Astrocyte (in vitro differentiated cells and primary cell): ENCODE measurements around the gene RPS6KA2. TPM values are rescaled to one million over a fixed set of nuclear protein-coding genes. Genes with fewer than 3 reads are reported as not detected.

ENCODE experiments used
- DNase-seq: peaks from one replicate; pipeline ENCODE4 v3.0.0-alpha.2; 2010; ENCODE audit warnings: low read depth
- FAIRE-seq: peaks from 2 replicates; lab custom pipeline; 2011; peaks lifted over from hg19 to GRCh38; lab: Jason Lieb, UNC
- H2AFZ ChIP-seq: 2 replicates; pipeline ENCODE4 v1.6.0; 2012; ENCODE audit warnings: low read depth, low read length, inconsistent platforms
- H3K27ac ChIP-seq: 2 replicates; pipeline ENCODE4 v1.5.1; 2011; ENCODE audit warnings: low read depth, low read length, inconsistent platforms
- H3K27me3 ChIP-seq: 2 replicates; pipeline ENCODE4 v1.6.0; 2011; ENCODE audit warnings: low read length, inconsistent platforms; ENCODE audit not compliant: insufficient read depth
- H3K36me3 ChIP-seq: 2 replicates; pipeline ENCODE4 v1.5.1; 2011; ENCODE audit warnings: low read length, inconsistent platforms; ENCODE audit not compliant: insufficient read depth
- H3K4me1 ChIP-seq: 2 replicates; pipeline ENCODE4 v1.5.1; 2011; ENCODE audit warnings: low read length, inconsistent platforms; ENCODE audit not compliant: insufficient read depth
- H3K4me2 ChIP-seq: 2 replicates; pipeline ENCODE4 v1.6.0; 2012; ENCODE audit warnings: low read length, inconsistent platforms
- H3K4me3 ChIP-seq: 2 replicates; pipeline ENCODE4 v1.5.1; 2011; ENCODE audit warnings: low read depth, mild to moderate bottlenecking, low read length, inconsistent platforms; ENCODE audit not compliant: insufficient read depth
- H3K79me2 ChIP-seq: 2 replicates; pipeline ENCODE4 v1.6.0; 2012; ENCODE audit warnings: mild to moderate bottlenecking, low read length, inconsistent platforms; ENCODE audit not compliant: insufficient read depth
- H3K9ac ChIP-seq: 2 replicates; pipeline ENCODE4 v1.6.0; 2012; ENCODE audit warnings: mild to moderate bottlenecking, low read length, inconsistent platforms
- H3K9me3 ChIP-seq: 2 replicates; pipeline ENCODE4 v1.5.1; 2012; ENCODE audit warnings: low read depth, mild to moderate bottlenecking, low read length, inconsistent platforms; ENCODE audit not compliant: insufficient read depth
- H4K20me1 ChIP-seq: 2 replicates; pipeline ENCODE4 v1.6.0; 2012; ENCODE audit warnings: low read length, inconsistent platforms; ENCODE audit not compliant: insufficient read depth
- H3K27ac Mint-ChIP-seq: one replicate; pipeline ENCODE4 v1.8.0; 2021; ENCODE audit warnings: mild to moderate bottlenecking, mixed read lengths; ENCODE audit not compliant: unreplicated experiment
- H3K27me3 Mint-ChIP-seq: one replicate; pipeline ENCODE4 v1.8.0; 2021; ENCODE audit warnings: low read depth, mixed read lengths; ENCODE audit not compliant: unreplicated experiment
- H3K36me3 Mint-ChIP-seq: one replicate; pipeline ENCODE4 v1.8.0; 2021; ENCODE audit warnings: low read depth, mixed read lengths; ENCODE audit not compliant: unreplicated experiment
- H3K4me1 Mint-ChIP-seq: one replicate; pipeline ENCODE4 v1.8.0; 2021; ENCODE audit warnings: low read depth, mixed read lengths; ENCODE audit not compliant: unreplicated experiment
- H3K4me3 Mint-ChIP-seq: one replicate; pipeline ENCODE4 v1.8.0; 2021; ENCODE audit warnings: mild to moderate bottlenecking, moderate library complexity, mixed read lengths; ENCODE audit not compliant: unreplicated experiment
- H3K9me3 Mint-ChIP-seq: one replicate; pipeline ENCODE4 v1.8.0; 2021; ENCODE audit warnings: mild to moderate bottlenecking, mixed read lengths; ENCODE audit not compliant: unreplicated experiment
- EZH2 ChIP-seq: IDR thresholded peaks from 2 replicates; pipeline ENCODE4 v1.6.1; 2012; ENCODE audit warnings: mild to moderate bottlenecking, low read length, inconsistent platforms; ENCODE audit not compliant: insufficient read depth
- total RNA-seq: library from RNA; stranded (reverse); gene quantifications from 2 replicates; pipeline ENCODE4 v1.2.1, GENCODE V29; 2021
- TF ChIP-seq, protein P1 (sequence below): IDR thresholded peaks from 2 replicates; pipeline ENCODE4 v1.5.1; 2011; ENCODE audit warnings: low read depth, mild to moderate bottlenecking, inconsistent platforms, low read length, moderate library complexity; ENCODE audit not compliant: insufficient read depth

RPS6KA2 gene
- total RNA-seq, 1 donor from 2014 or later, result 33.5 TPM

DNA sequence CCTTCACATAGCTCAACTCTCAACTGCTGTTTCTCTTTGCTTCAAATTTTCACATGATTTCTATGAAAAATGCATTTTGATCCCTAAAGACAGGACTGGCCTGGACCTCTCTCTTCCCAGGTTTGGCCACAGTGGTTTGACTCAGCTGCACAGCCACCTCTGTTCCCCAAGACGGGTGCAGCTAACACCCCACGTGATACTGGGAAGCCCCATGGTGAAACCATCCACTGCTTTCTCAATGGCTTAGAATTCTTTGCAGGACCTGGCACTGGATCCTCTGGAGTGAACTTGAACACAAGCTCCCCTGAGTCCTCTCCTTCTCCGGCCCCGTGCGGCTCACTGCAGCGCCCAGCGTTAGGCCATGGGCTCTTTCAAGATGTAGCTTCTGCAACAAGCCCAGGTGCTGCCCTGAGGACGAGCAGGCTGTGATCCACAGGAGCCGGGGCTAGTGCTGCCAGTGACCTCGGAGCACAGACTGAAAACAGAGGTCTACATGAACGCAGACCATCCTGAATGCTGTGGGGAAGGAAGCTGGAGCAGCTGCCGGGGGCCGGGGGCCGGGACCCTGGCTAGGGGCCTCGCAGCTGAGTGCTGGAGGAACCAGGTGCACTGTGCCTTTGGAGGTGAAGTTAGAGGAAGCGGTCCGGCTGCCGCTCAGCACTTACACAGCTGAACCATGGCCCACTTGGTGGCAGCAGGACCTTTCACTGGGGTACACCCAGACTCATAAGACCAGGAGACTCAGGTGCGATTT, 185.5 kb downstream of the RPS6KA2 start:
- no peak overlapping the region for H3K9ac ChIP-seq
- H3K36me3 ChIP-seq, result peaks cover 2% of the 10 kb centered on the region
- no peak overlapping the region for H3K27ac ChIP-seq
- no peaks in the 10 kb centered on the region for H3K79me2 ChIP-seq
- H3K4me3 ChIP-seq, result no peak overlapping the region
- H3K36me3 Mint-ChIP-seq, result peaks cover 15% of the 10 kb centered on the region
- H3K4me1 Mint-ChIP-seq, result peaks cover 4% of the 10 kb centered on the region
- H3K4me3 Mint-ChIP-seq, result no peak overlapping the region
- H3K9me3 Mint-ChIP-seq, result peaks cover 2% of the 10 kb centered on the region
- H2AFZ ChIP-seq, result no peak overlapping the region
- H4K20me1 ChIP-seq, result no peaks in the 10 kb centered on the region
- H3K27ac Mint-ChIP-seq, result no peak overlapping the region
- DNase-seq (no peak), FAIRE-seq (no peak)
- H3K27me3 Mint-ChIP-seq, result no peaks in the 10 kb centered on the region
- H3K4me2 ChIP-seq, result no peak overlapping the region
- TF ChIP-seq, protein P1, sequence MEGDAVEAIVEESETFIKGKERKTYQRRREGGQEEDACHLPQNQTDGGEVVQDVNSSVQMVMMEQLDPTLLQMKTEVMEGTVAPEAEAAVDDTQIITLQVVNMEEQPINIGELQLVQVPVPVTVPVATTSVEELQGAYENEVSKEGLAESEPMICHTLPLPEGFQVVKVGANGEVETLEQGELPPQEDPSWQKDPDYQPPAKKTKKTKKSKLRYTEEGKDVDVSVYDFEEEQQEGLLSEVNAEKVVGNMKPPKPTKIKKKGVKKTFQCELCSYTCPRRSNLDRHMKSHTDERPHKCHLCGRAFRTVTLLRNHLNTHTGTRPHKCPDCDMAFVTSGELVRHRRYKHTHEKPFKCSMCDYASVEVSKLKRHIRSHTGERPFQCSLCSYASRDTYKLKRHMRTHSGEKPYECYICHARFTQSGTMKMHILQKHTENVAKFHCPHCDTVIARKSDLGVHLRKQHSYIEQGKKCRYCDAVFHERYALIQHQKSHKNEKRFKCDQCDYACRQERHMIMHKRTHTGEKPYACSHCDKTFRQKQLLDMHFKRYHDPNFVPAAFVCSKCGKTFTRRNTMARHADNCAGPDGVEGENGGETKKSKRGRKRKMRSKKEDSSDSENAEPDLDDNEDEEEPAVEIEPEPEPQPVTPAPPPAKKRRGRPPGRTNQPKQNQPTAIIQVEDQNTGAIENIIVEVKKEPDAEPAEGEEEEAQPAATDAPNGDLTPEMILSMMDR, result no peak
- TF ChIP-seq EZH2, result no peak
- H3K4me1 ChIP-seq, result no peaks in the 10 kb centered on the region
- no peaks in the 10 kb centered on the region for H3K9me3 ChIP-seq
- no peaks in the 10 kb centered on the region for H3K27me3 ChIP-seq

DNA sequence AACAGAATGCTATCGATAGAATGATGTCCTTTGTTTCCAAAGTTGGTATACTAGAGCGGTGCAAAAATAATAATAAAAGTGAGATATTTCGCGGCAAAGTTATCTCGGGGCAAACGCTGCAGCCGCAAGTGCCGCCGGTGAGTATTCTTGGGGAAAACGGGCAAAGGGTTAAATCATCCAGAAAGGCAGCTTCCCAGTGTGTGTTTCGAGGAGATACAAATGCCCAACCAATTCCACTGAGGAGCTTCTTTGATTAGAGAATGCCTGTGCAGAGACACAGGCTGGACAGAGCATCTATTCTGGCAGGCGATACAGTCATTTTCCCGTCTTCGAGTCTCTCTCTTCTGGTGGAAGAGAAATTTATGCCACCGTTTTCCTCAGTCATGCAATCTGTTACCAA, 186.3 kb downstream of the RPS6KA2 start:
- Mint-ChIP-seq H3K4me1 (no peaks in the 10 kb centered on the region), H3K4me3 (no peak overlapping the region), H3K27me3 (no peaks in the 10 kb centered on the region), H3K27ac (no peak overlapping the region), H3K9me3 (peaks cover 2% of the 10 kb centered on the region), H3K36me3 (peaks cover 15% of the 10 kb centered on the region)
- Histone ChIP-seq H3K4me1 (no peaks in the 10 kb centered on the region), H3K27me3 (no peaks in the 10 kb centered on the region), H3K9me3 (no peaks in the 10 kb centered on the region), H3K79me2 (no peaks in the 10 kb centered on the region), H2AFZ (no peak overlapping the region), H3K36me3 (peaks cover 2% of the 10 kb centered on the region), H4K20me1 (no peaks in the 10 kb centered on the region), H3K4me3 (no peak overlapping the region), H3K27ac (no peak overlapping the region), H3K9ac (no peak overlapping the region), H3K4me2 (no peak overlapping the region)
- DNase-seq, result no peak
- no peak for TF ChIP-seq EZH2
- TF ChIP-seq, protein P1, result no peak
- no peak for FAIRE-seq

DNA sequence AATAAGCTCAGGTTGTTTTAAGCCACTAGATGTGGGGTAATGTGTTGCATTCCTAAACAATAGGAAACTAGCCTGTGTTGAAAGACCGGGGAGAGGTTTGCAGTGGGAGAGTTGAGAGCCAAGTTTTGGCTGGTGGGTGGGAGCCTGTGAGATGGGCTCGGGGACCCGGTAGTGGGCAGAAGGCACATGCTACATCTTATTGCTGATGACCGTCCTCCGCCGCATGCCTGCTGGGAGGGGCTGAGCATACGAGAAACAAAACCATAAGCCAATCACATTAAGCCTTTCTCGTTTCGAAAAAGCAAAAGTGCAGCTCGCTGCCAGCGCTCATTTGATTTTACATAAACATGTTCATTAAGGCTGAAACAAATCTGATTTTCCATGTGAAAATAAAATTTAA, 186.9 kb downstream of the RPS6KA2 start:
- Mint-ChIP-seq H3K4me3 (no peak overlapping the region), H3K9me3 (peaks cover 2% of the 10 kb centered on the region), H3K4me1 (no peaks in the 10 kb centered on the region), H3K27ac (no peak overlapping the region), H3K36me3 (peaks cover 13% of the 10 kb centered on the region), H3K27me3 (no peaks in the 10 kb centered on the region)
- H3K27ac ChIP-seq, result no peak overlapping the region
- H3K9ac ChIP-seq, result no peak overlapping the region
- no peaks in the 10 kb centered on the region for H3K9me3 ChIP-seq
- FAIRE-seq (no peak), DNase-seq (no peak)
- TF ChIP-seq, protein P1, result no peak
- TF ChIP-seq EZH2, result no peak
- H3K36me3 ChIP-seq, result peaks cover 2% of the 10 kb centered on the region
- no peaks in the 10 kb centered on the region for H3K27me3 ChIP-seq
- no peaks in the 10 kb centered on the region for H3K4me1 ChIP-seq
- H2AFZ ChIP-seq, result no peak overlapping the region
- no peaks in the 10 kb centered on the region for H3K79me2 ChIP-seq
- H3K4me3 ChIP-seq, result no peak overlapping the region
- no peak overlapping the region for H3K4me2 ChIP-seq
- H4K20me1 ChIP-seq, result no peaks in the 10 kb centered on the region
